Measurements from ENCODE around the gene ABCB11. TPM values are rescaled to one million over a fixed set of nuclear protein-coding genes. Genes with fewer than 3 reads are reported as not detected.

Gene ABCB11
- total RNA-seq, 1 experiment from 2014 or later = not detected

- ChIA-PET POLR2A (ENCODE audit: low non-redundant PET) (no interaction called here), CTCF (no interaction called here)
- DNase-seq (ENCODE audit: low spot score) = no peak
- Histone ChIP-seq H3K9me3 (ENCODE audit: low read depth, low read length, poor library complexity, severe bottlenecking) (no peaks in the 10 kb centered on the region), H3K27ac (ENCODE audit: low read depth, low read length, poor library complexity, severe bottlenecking) (no peak overlapping the region), H3K4me3 (ENCODE audit: low read depth, low read length, poor library complexity, severe bottlenecking) (no peak overlapping the region), H3K4me1 (ENCODE audit: insufficient read depth, low read length, poor library complexity, severe bottlenecking) (no peaks in the 10 kb centered on the region), H3K36me3 (ENCODE audit: insufficient read depth, low read length, poor library complexity, severe bottlenecking) (no peaks in the 10 kb centered on the region), H3K27me3 (replicated peaks; ENCODE audit: insufficient read depth, low read depth, low read length, poor library complexity) (no peaks in the 10 kb centered on the region)
- no peak for TF ChIP-seq EZH2 (IDR thresholded peaks at IDR 0.05; ENCODE audit: borderline replicate concordance, low read depth, low read length, poor library complexity, severe bottlenecking)
- no peak for TF ChIP-seq CTCF (conservative IDR thresholded peaks at IDR 0.05; ENCODE audit: low read depth, low read length)
- no TSS peak for BruUV-seq (replicated peaks)
- intact Hi-C loops (cut with micrococcal nuclease; ENCODE audit: unreplicated experiment) = no loop called here
These were observed 33.3 kb downstream of the ABCB11 start for GRCh38 chr2:168997794-168998193.

GRCh38 chr2:168997118-168997521 is 34.0 kb downstream of the ABCB11 start:
- no peaks in the 10 kb centered on the region for H3K9me3 ChIP-seq (ENCODE audit: low read depth, low read length, poor library complexity, severe bottlenecking)
- intact Hi-C loops (cut with micrococcal nuclease; ENCODE audit: unreplicated experiment) = no loop called here
- no peak for TF ChIP-seq EZH2 (IDR thresholded peaks at IDR 0.05; ENCODE audit: borderline replicate concordance, low read depth, low read length, poor library complexity, severe bottlenecking)
- no peak for TF ChIP-seq CTCF (conservative IDR thresholded peaks at IDR 0.05; ENCODE audit: low read depth, low read length)
- ChIA-PET CTCF (no interaction called here), POLR2A (ENCODE audit: low non-redundant PET) (interaction anchor here (0.6 kb wide), 1 partner anchor 914 kb away, joined by 3 read pairs; no protein-coding TSS in a partner anchor)
- no peak overlapping the region for H3K4me3 ChIP-seq (ENCODE audit: low read depth, low read length, poor library complexity, severe bottlenecking)
- H3K27ac ChIP-seq (ENCODE audit: low read depth, low read length, poor library complexity, severe bottlenecking) = no peak overlapping the region
- no TSS peak for BruUV-seq (replicated peaks)
- H3K4me1 ChIP-seq (ENCODE audit: insufficient read depth, low read length, poor library complexity, severe bottlenecking) = no peaks in the 10 kb centered on the region
- no peaks in the 10 kb centered on the region for H3K27me3 ChIP-seq (replicated peaks; ENCODE audit: insufficient read depth, low read depth, low read length, poor library complexity)
- H3K36me3 ChIP-seq (ENCODE audit: insufficient read depth, low read length, poor library complexity, severe bottlenecking) = no peaks in the 10 kb centered on the region
- no peak for DNase-seq (ENCODE audit: low spot score)

- no peaks in the 10 kb centered on the region for H3K36me3 ChIP-seq (ENCODE audit: insufficient read depth, low read length, poor library complexity, severe bottlenecking)
- POLR2A ChIA-PET (ENCODE audit: low non-redundant PET) = no interaction called here
- CTCF ChIA-PET = no interaction called here
- no peak for DNase-seq (ENCODE audit: low spot score)
- H3K9me3 ChIP-seq (ENCODE audit: low read depth, low read length, poor library complexity, severe bottlenecking) = no peaks in the 10 kb centered on the region
- TF ChIP-seq CTCF (conservative IDR thresholded peaks at IDR 0.05; ENCODE audit: low read depth, low read length) (no peak), EZH2 (IDR thresholded peaks at IDR 0.05; ENCODE audit: borderline replicate concordance, low read depth, low read length, poor library complexity, severe bottlenecking) (no peak)
- BruUV-seq (replicated peaks) = no TSS peak
- no peak overlapping the region for H3K27ac ChIP-seq (ENCODE audit: low read depth, low read length, poor library complexity, severe bottlenecking)
- no peak overlapping the region for H3K4me3 ChIP-seq (ENCODE audit: low read depth, low read length, poor library complexity, severe bottlenecking)
- no peaks in the 10 kb centered on the region for H3K27me3 ChIP-seq (replicated peaks; ENCODE audit: insufficient read depth, low read depth, low read length, poor library complexity)
- intact Hi-C loops (cut with micrococcal nuclease; ENCODE audit: unreplicated experiment) = no loop called here
- H3K4me1 ChIP-seq (ENCODE audit: insufficient read depth, low read length, poor library complexity, severe bottlenecking) = no peaks in the 10 kb centered on the region
These were observed 35.4 kb downstream of the ABCB11 start for GRCh38 chr2:168995744-168996143.

Measured in A673 (cell line).